AG20443 (cell line): ENCODE data around the gene SPIN3.
"Not testable (repeated sequence)": the region's sequence is repeated elsewhere in the genome, so short reads cannot be mapped to it uniquely, and the experiment has no call there.

Experiments
- DNase-seq: peaks from one replicate; pipeline ENCODE4 v3.0.0; 2012; ENCODE audit warnings: low spot score, mixed read lengths

The SPIN3 gene

GRCh38 chrX:56995271-56995994 lies at the start of gene SPIN3:
TSS of gene SPIN3 (minus strand) at chrX:56995541. CDS start at chrX:56994947, 594 bp downstream.
- DNase-seq, result peak; percentile 75

- no peak for DNase-seq
Measured at GRCh38 chrX:57044245-57044644, 48.9 kb upstream of the SPIN3 start.

GRCh38 chrX:57037265-57037664 lies 41.9 kb upstream of the SPIN3 start:
- DNase-seq, result not testable (repeated sequence)

GRCh38 chrX:56994375-56995270 lies 718 bp downstream of the SPIN3 start:
- DNase-seq, result peak; percentile 7

GRCh38 chrX:56987741-56988140 lies 7.6 kb downstream of the SPIN3 start:
- DNase-seq, result no peak

GRCh38 chrX:56986138-56986537 lies 9.2 kb downstream of the SPIN3 start:
- no peak for DNase-seq

GRCh38 chrX:56978172-56978571 lies 17.2 kb downstream of the SPIN3 start:
- DNase-seq, result peak; percentile 32

GRCh38 chrX:56975611-56976010 lies 19.7 kb downstream of the SPIN3 start:
- DNase-seq, result peak; percentile 26

GRCh38 chrX:56974408-56974807 lies 20.9 kb downstream of the SPIN3 start:
- no peak for DNase-seq

- no peak for DNase-seq
Measured at GRCh38 chrX:56969559-56969958, 25.8 kb downstream of the SPIN3 start.

GRCh38 chrX:56968980-56969379 lies 26.4 kb downstream of the SPIN3 start:
- peak; percentile 14 for DNase-seq

- no peak for DNase-seq
Measured at GRCh38 chrX:56963377-56963776, 32.0 kb downstream of the SPIN3 start.

GRCh38 chrX:56947699-56948098 lies 47.6 kb downstream of the SPIN3 start:
- DNase-seq, result peak; percentile 14

GRCh38 chrX:56946201-56946600 lies 49.1 kb downstream of the SPIN3 start:
- DNase-seq, result not testable (repeated sequence)

- not testable (repeated sequence) for DNase-seq
Measured at GRCh38 chrX:56945226-56945625, 50.1 kb downstream of the SPIN3 start.

GRCh38 chrX:56943264-56943663 lies 52.1 kb downstream of the SPIN3 start:
- DNase-seq, result no peak
